ENCODE data around the gene CDH12.

DNA sequence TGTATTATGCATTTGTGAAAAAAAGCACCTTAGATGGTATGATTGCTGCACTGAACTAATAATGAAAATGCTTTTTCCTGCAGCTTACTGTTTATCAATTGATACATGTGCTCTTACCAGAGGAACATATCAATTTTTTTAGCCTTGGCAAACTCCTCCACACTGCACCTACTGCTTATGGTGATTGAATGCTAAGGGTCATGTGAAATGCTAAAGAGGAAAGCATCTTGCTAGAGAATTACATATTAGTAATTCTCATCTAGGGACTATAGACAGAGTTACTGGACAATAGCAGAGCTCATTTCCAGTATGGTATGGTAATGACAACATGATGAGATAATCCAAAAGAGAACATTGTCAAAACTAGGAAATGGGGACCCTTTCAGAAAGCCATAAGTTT lies 817.1 kb downstream of the CDH12 start:
- TF ChIP-seq POLR2AphosphoS5 (IDR thresholded peaks at IDR 0.05) (no peak), POLR2A (IDR thresholded peaks at IDR 0.05) (no peak)
